Measurements from ENCODE around the gene ZBED3. TPM values are rescaled to one million over a fixed set of nuclear protein-coding genes. Genes with fewer than 3 reads are reported as not detected.
A peak's percentile ranks its signal among the peaks of the same experiment; 100 is the strongest.

ZBED3 gene
- 10 to 100 TPM in 1 of 4 donors, 1 to 10 TPM in 3; 2.4 to 17.5 (median 5.2) TPM for polyA plus RNA-seq
- long read RNA-seq, donor 1, full-length matches to known transcripts: 11 of 11 reads
- long read RNA-seq, donor 1, partial matches to known transcripts: 0 of 11 reads
- long read RNA-seq, donor 1, other reads (novel, unspliced or antisense): 0 of 11 reads
- long read RNA-seq, donor 2, full-length matches to known transcripts: 2 of 2 reads
- long read RNA-seq, donor 2, partial matches to known transcripts: 0 of 2 reads
- long read RNA-seq, donor 2, other reads (novel, unspliced or antisense): 0 of 2 reads
- long read RNA-seq, donor 3, full-length matches to known transcripts: 7 of 7 reads
- long read RNA-seq, donor 3, partial matches to known transcripts: 0 of 7 reads
- long read RNA-seq, donor 3, other reads (novel, unspliced or antisense): 0 of 7 reads
- long read RNA-seq, donor 4: 0 reads
- long read RNA-seq, donor 5, full-length matches to known transcripts: 2 of 2 reads
- long read RNA-seq, donor 5, partial matches to known transcripts: 0 of 2 reads
- long read RNA-seq, donor 5, other reads (novel, unspliced or antisense): 0 of 2 reads
- long read RNA-seq, donor 6, full-length matches to known transcripts: 4 of 4 reads
- long read RNA-seq, donor 6, partial matches to known transcripts: 0 of 4 reads
- long read RNA-seq, donor 6, other reads (novel, unspliced or antisense): 0 of 4 reads
- long read RNA-seq, donor 7, full-length matches to known transcripts: 9 of 9 reads
- long read RNA-seq, donor 7, partial matches to known transcripts: 0 of 9 reads
- long read RNA-seq, donor 7, other reads (novel, unspliced or antisense): 0 of 9 reads
- long read RNA-seq, donor 8: 0 reads
- long read RNA-seq, donor 9, full-length matches to known transcripts: 1 of 1 reads
- long read RNA-seq, donor 9, partial matches to known transcripts: 0 of 1 reads
- long read RNA-seq, donor 9, other reads (novel, unspliced or antisense): 0 of 1 reads
- long read RNA-seq, donor 10, full-length matches to known transcripts: 8 of 8 reads
- long read RNA-seq, donor 10, partial matches to known transcripts: 0 of 8 reads
- long read RNA-seq, donor 10, other reads (novel, unspliced or antisense): 0 of 8 reads

- DNase-seq (peak; percentile 89 to 92), FAIRE-seq (no peak)
- H3K9me3 ChIP-seq (ENCODE audit: control insufficient read depth in 2 of 2, insufficient read depth in 1 of 2, low read depth in 1 of 2, low read length in 1 of 2): no peaks in the 10 kb centered on the region
- H3K27me3 ChIP-seq (ENCODE audit: control insufficient read depth in 3 of 3, insufficient read depth in 3 of 3, low read length in 3 of 3): no peaks in the 10 kb centered on the region
- peak within 1 kb of the TSS; percentile 56 to 83 (median 76) for H3K4me3 ChIP-seq (ENCODE audit: low read depth in 1 of 3, low read length in 3 of 3)
- peak within 1 kb of the TSS; percentile 79 to 97 (median 82) for H3K27ac ChIP-seq (ENCODE audit: low read depth in 1 of 3, low read length in 2 of 3)
- peaks cover 0 to 10% (median 0%) of the 10 kb centered on the region in 3 donors for H3K36me3 ChIP-seq (ENCODE audit: control insufficient read depth in 3 of 3, insufficient read depth in 2 of 3, low read depth in 1 of 3, low read length in 3 of 3)
- 0 to 1% (median 0%) methylated on average over 55 to 63 of the region's 63 CpGs for WGBS, 3 donors
- peaks cover 0 to 18% (median 5%) of the 10 kb centered on the region in 3 donors for H3K4me1 ChIP-seq (ENCODE audit: control insufficient read depth in 3 of 3, insufficient read depth in 2 of 3, low read depth in 1 of 3, low read length in 2 of 3)
These were observed at the start of gene ZBED3 for GRCh38 chr5:77086689-77087483. ZBED3 (minus strand) TSS chr5:77087285; CDS start chr5:77077878, 9,407 bp downstream.

GRCh38 chr5:77133061-77133758 lies 46.1 kb upstream of the ZBED3 start:
- FAIRE-seq: no peak
- H3K4me3 ChIP-seq (ENCODE audit: low read depth in 1 of 3, low read length in 3 of 3): no peak overlapping the region

GRCh38 chr5:77131361-77131760 lies 44.3 kb upstream of the ZBED3 start:
- no peak for DNase-seq
- 77 to 82% (median 78%) methylated on average over 3 of the region's 3 CpGs for WGBS, 3 donors
- FAIRE-seq: no peak

More at GRCh38 chr5:77133061-77133758, 46.1 kb upstream of the ZBED3 start:
- Histone ChIP-seq H3K4me1 (ENCODE audit: control insufficient read depth in 3 of 3, insufficient read depth in 2 of 3, low read depth in 1 of 3, low read length in 2 of 3) (no peaks in the 10 kb centered on the region), H3K27ac (ENCODE audit: low read depth in 1 of 3, low read length in 2 of 3) (no peak overlapping the region), H3K27me3 (ENCODE audit: control insufficient read depth in 3 of 3, insufficient read depth in 3 of 3, low read length in 3 of 3) (no peaks in the 10 kb centered on the region), H3K9me3 (ENCODE audit: control insufficient read depth in 2 of 2, insufficient read depth in 1 of 2, low read depth in 1 of 2, low read length in 1 of 2) (no peaks in the 10 kb centered on the region), H3K36me3 (ENCODE audit: control insufficient read depth in 3 of 3, insufficient read depth in 2 of 3, low read depth in 1 of 3, low read length in 3 of 3) (no peaks in the 10 kb centered on the region)
- WGBS, 3 donors: 61 to 79% (median 76%) methylated on average over 1 of the region's 1 CpG
- DNase-seq: no peak

GRCh38 chr5:77129391-77129990 lies 42.4 kb upstream of the ZBED3 start:
- Histone ChIP-seq H3K27me3 (ENCODE audit: control insufficient read depth in 3 of 3, insufficient read depth in 3 of 3, low read length in 3 of 3) (no peaks in the 10 kb centered on the region), H3K4me3 (ENCODE audit: low read depth in 1 of 3, low read length in 3 of 3) (no peak overlapping the region), H3K27ac (ENCODE audit: low read depth in 1 of 3, low read length in 2 of 3) (no peak overlapping the region), H3K9me3 (ENCODE audit: control insufficient read depth in 2 of 2, insufficient read depth in 1 of 2, low read depth in 1 of 2, low read length in 1 of 2) (no peaks in the 10 kb centered on the region), H3K36me3 (ENCODE audit: control insufficient read depth in 3 of 3, insufficient read depth in 2 of 3, low read depth in 1 of 3, low read length in 3 of 3) (no peaks in the 10 kb centered on the region), H3K4me1 (ENCODE audit: control insufficient read depth in 3 of 3, insufficient read depth in 2 of 3, low read depth in 1 of 3, low read length in 2 of 3) (no peaks in the 10 kb centered on the region)
- FAIRE-seq: no peak
- peak in 1 of 2 donors; percentile 14 for DNase-seq
- 77 to 84% (median 81%) methylated on average over 9 of the region's 9 CpGs for WGBS, 3 donors

More at GRCh38 chr5:77131361-77131760, 44.3 kb upstream of the ZBED3 start:
- no peak overlapping the region for H3K4me3 ChIP-seq (ENCODE audit: low read depth in 1 of 3, low read length in 3 of 3)
- no peaks in the 10 kb centered on the region for H3K27me3 ChIP-seq (ENCODE audit: control insufficient read depth in 3 of 3, insufficient read depth in 3 of 3, low read length in 3 of 3)
- no peaks in the 10 kb centered on the region for H3K36me3 ChIP-seq (ENCODE audit: control insufficient read depth in 3 of 3, insufficient read depth in 2 of 3, low read depth in 1 of 3, low read length in 3 of 3)
- no peaks in the 10 kb centered on the region for H3K4me1 ChIP-seq (ENCODE audit: control insufficient read depth in 3 of 3, insufficient read depth in 2 of 3, low read depth in 1 of 3, low read length in 2 of 3)
- no peak overlapping the region for H3K27ac ChIP-seq (ENCODE audit: low read depth in 1 of 3, low read length in 2 of 3)
- no peaks in the 10 kb centered on the region for H3K9me3 ChIP-seq (ENCODE audit: control insufficient read depth in 2 of 2, insufficient read depth in 1 of 2, low read depth in 1 of 2, low read length in 1 of 2)

- Histone ChIP-seq H3K4me3 (ENCODE audit: low read depth in 1 of 3, low read length in 3 of 3) (no peak overlapping the region), H3K4me1 (ENCODE audit: control insufficient read depth in 3 of 3, insufficient read depth in 2 of 3, low read depth in 1 of 3, low read length in 2 of 3) (no peaks in the 10 kb centered on the region), H3K27me3 (ENCODE audit: control insufficient read depth in 3 of 3, insufficient read depth in 3 of 3, low read length in 3 of 3) (no peaks in the 10 kb centered on the region), H3K27ac (ENCODE audit: low read depth in 1 of 3, low read length in 2 of 3) (no peak overlapping the region), H3K9me3 (ENCODE audit: control insufficient read depth in 2 of 2, insufficient read depth in 1 of 2, low read depth in 1 of 2, low read length in 1 of 2) (no peaks in the 10 kb centered on the region), H3K36me3 (ENCODE audit: control insufficient read depth in 3 of 3, insufficient read depth in 2 of 3, low read depth in 1 of 3, low read length in 3 of 3) (no peaks in the 10 kb centered on the region)
- no peak for FAIRE-seq
- WGBS, 3 donors: 77 to 84% (median 77%) methylated on average over 5 of the region's 5 CpGs
- no peak for DNase-seq
These were observed 41.5 kb upstream of the ZBED3 start for GRCh38 chr5:77128411-77129061.

- H3K4me1 ChIP-seq (ENCODE audit: control insufficient read depth in 3 of 3, insufficient read depth in 2 of 3, low read depth in 1 of 3, low read length in 2 of 3): no peaks in the 10 kb centered on the region
- H3K4me3 ChIP-seq (ENCODE audit: low read depth in 1 of 3, low read length in 3 of 3): no peak overlapping the region
- 90 to 91% (median 91%) methylated on average over 6 of the region's 6 CpGs for WGBS, 3 donors
- no peak for DNase-seq
- H3K9me3 ChIP-seq (ENCODE audit: control insufficient read depth in 2 of 2, insufficient read depth in 1 of 2, low read depth in 1 of 2, low read length in 1 of 2): no peaks in the 10 kb centered on the region
- no peak for FAIRE-seq
- no peaks in the 10 kb centered on the region for H3K27me3 ChIP-seq (ENCODE audit: control insufficient read depth in 3 of 3, insufficient read depth in 3 of 3, low read length in 3 of 3)
- H3K27ac ChIP-seq (ENCODE audit: low read depth in 1 of 3, low read length in 2 of 3): no peak overlapping the region
- no peaks in the 10 kb centered on the region for H3K36me3 ChIP-seq (ENCODE audit: control insufficient read depth in 3 of 3, insufficient read depth in 2 of 3, low read depth in 1 of 3, low read length in 3 of 3)
These were observed 36.0 kb upstream of the ZBED3 start for GRCh38 chr5:77123057-77123456.

- Histone ChIP-seq H3K27ac (ENCODE audit: low read depth in 1 of 3, low read length in 2 of 3) (no peak overlapping the region), H3K4me1 (ENCODE audit: control insufficient read depth in 3 of 3, insufficient read depth in 2 of 3, low read depth in 1 of 3, low read length in 2 of 3) (no peaks in the 10 kb centered on the region), H3K9me3 (ENCODE audit: control insufficient read depth in 2 of 2, insufficient read depth in 1 of 2, low read depth in 1 of 2, low read length in 1 of 2) (no peaks in the 10 kb centered on the region), H3K36me3 (ENCODE audit: control insufficient read depth in 3 of 3, insufficient read depth in 2 of 3, low read depth in 1 of 3, low read length in 3 of 3) (no peaks in the 10 kb centered on the region), H3K4me3 (ENCODE audit: low read depth in 1 of 3, low read length in 3 of 3) (no peak overlapping the region), H3K27me3 (ENCODE audit: control insufficient read depth in 3 of 3, insufficient read depth in 3 of 3, low read length in 3 of 3) (no peaks in the 10 kb centered on the region)
- DNase-seq (no peak), FAIRE-seq (no peak)
- 79 to 86% (median 83%) methylated on average over 2 of the region's 2 CpGs for WGBS, 3 donors
These were observed 33.6 kb upstream of the ZBED3 start for GRCh38 chr5:77120706-77121105.

Measured in small intestine (tissue), 16 donors.